Neural progenitor cell (in vitro differentiated cells): Measurements from ENCODE around the gene PDIA2. TPM values are rescaled to one million over a fixed set of nuclear protein-coding genes. Genes with fewer than 3 reads are reported as not detected.

ENCODE experiments used
- DNase-seq: peaks from one replicate; pipeline ENCODE4 v3.0.0-alpha.2; 2016; ENCODE audit warnings: low spot score
- H2AFZ ChIP-seq: fragments of 200-600 bp; sonication (generic); replicated peaks from 2 replicates; pipeline ENCODE4 v1.6.1; 2016; ENCODE audit warnings: antibody characterized with exemption
- H3F3A ChIP-seq: fragments of 200-600 bp; sonication (generic); 2 replicates; pipeline ENCODE4 v1.6.1; 2016; ENCODE audit warnings: antibody characterized with exemption, low read depth
- H3K27ac ChIP-seq: fragments of 200-600 bp; sonication (generic); 2 replicates; pipeline ENCODE4 v1.5.1; 2016; ENCODE audit warnings: mild to moderate bottlenecking
- H3K27me3 ChIP-seq: fragments of 200-600 bp; sonication (generic); 2 replicates; pipeline ENCODE4 v1.6.1; 2016; ENCODE audit warnings: mild to moderate bottlenecking, moderate library complexity
- H3K36me3 ChIP-seq: fragments of 200-600 bp; sonication (generic); 2 replicates; pipeline ENCODE4 v1.5.1; 2016
- H3K4me1 ChIP-seq: fragments of 200-600 bp; sonication (generic); 2 replicates; pipeline ENCODE4 v1.6.1; 2016; ENCODE audit warnings: mixed run types
- H3K4me2 ChIP-seq: fragments of 200-600 bp; sonication (generic); 2 replicates; pipeline ENCODE4 v1.6.1; 2016
- H3K4me3 ChIP-seq: fragments of 200-600 bp; sonication (generic); 2 replicates; pipeline ENCODE4 v1.5.1; 2016
- H3K79me2 ChIP-seq: fragments of 200-600 bp; sonication (generic); 2 replicates; pipeline ENCODE4 v1.6.1; 2016; ENCODE audit warnings: low read depth
- H3K9ac ChIP-seq: fragments of 200-600 bp; sonication (generic); 2 replicates; pipeline ENCODE4 v1.6.1; 2016
- H3K9me3 ChIP-seq: fragments of 200-600 bp; sonication (generic); 2 replicates; pipeline ENCODE4 v1.5.1; 2016; ENCODE audit warnings: low read depth
- H4K20me1 ChIP-seq: fragments of 200-600 bp; sonication (generic); 2 replicates; pipeline ENCODE4 v1.6.1; 2016; ENCODE audit warnings: low read depth
- H3K27ac Mint-ChIP-seq: 3 replicates; pipeline ENCODE4 v1.8.0; 2021; ENCODE audit warnings: mixed read lengths
- H3K27me3 Mint-ChIP-seq: 2 replicates; pipeline ENCODE4 v1.8.0; 2022; ENCODE audit warnings: low read depth, mild to moderate bottlenecking, inconsistent platforms, moderate library complexity, mixed read lengths; ENCODE audit not compliant: insufficient read depth
- H3K36me3 Mint-ChIP-seq: 3 replicates; pipeline ENCODE4 v1.8.0; 2021; ENCODE audit warnings: mixed read lengths
- H3K4me1 Mint-ChIP-seq: 3 replicates; pipeline ENCODE4 v1.8.0; 2021; ENCODE audit warnings: mixed read lengths
- H3K4me3 Mint-ChIP-seq: 3 replicates; pipeline ENCODE4 v1.8.0; 2021; ENCODE audit warnings: mild to moderate bottlenecking, moderate library complexity, mixed read lengths
- H3K9me3 Mint-ChIP-seq: 3 replicates; pipeline ENCODE4 v1.8.0; 2020; ENCODE audit warnings: mixed read lengths
- CTCF ChIP-seq: fragments of 200-600 bp; sonication (generic); IDR thresholded peaks from 2 replicates; pipeline ENCODE4 v1.5.1; 2017; ENCODE audit warnings: antibody characterized with exemption, mild to moderate bottlenecking
- EZH2 ChIP-seq: fragments of 200-600 bp; sonication (generic); IDR thresholded peaks from 2 replicates; pipeline ENCODE4 v1.6.1; 2017; ENCODE audit warnings: antibody characterized with exemption, mild to moderate bottlenecking, moderate library complexity
- EZH2phosphoT487 ChIP-seq: fragments of 200-600 bp; sonication (generic); IDR thresholded peaks from 2 replicates; pipeline ENCODE4 v1.6.1; 2017; ENCODE audit warnings: antibody characterized with exemption
- total RNA-seq: library from RNA; depleted of rRNA; stranded (reverse); fragments of >200 nt; gene quantifications from 2 replicates; pipeline ENCODE4 v1.2.3, GENCODE V29; 2015; ENCODE audit warnings: low replicate concordance

The PDIA2 gene
- total RNA-seq, 1 donor from 2014 or later: not detected

DNA sequence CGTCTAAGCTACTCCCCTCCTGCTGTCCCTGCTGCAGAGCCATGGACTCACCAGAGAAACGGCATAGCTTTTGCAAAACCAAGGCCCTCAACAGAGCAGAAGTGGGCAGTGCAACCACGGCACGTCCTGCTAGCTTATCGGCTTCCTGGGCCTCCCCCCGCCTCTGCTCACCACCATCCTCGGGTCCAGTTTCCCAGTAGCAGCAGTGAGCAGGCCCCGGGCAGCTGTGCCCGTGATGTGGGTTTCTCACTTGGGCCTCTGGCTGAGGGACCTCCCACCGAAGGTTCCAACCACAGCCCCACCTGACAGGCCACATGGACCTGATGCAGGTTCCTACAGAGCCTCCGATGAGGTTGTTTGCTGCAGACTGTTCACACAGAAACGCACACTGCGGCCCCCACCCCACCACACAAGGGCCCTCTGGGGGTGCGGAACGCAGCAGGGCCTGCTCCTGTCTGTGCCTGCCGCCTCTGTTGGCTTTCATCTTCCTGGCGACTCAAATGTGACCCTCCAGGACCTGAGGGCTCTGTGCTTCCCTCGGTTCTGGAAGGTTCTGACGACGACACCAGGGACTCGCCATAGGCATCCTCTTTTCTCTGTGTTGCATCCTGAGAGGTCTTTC lies 24.8 kb downstream of the PDIA2 start:
- no peak overlapping the region for H3K4me3 ChIP-seq
- H4K20me1 ChIP-seq: peaks cover 4% of the 10 kb centered on the region
- H2AFZ ChIP-seq: no peak overlapping the region
- no peaks in the 10 kb centered on the region for H3K27me3 Mint-ChIP-seq
- no peak overlapping the region for H3K27ac Mint-ChIP-seq
- H3K9ac ChIP-seq: no peak overlapping the region
- H3K9me3 Mint-ChIP-seq: no peaks in the 10 kb centered on the region
- H3K27me3 ChIP-seq: no peaks in the 10 kb centered on the region
- no peaks in the 10 kb centered on the region for H3F3A ChIP-seq
- H3K4me2 ChIP-seq: no peak overlapping the region
- no peak overlapping the region for H3K27ac ChIP-seq
- DNase-seq: no peak
- peaks cover 8% of the 10 kb centered on the region for H3K36me3 Mint-ChIP-seq
- no peaks in the 10 kb centered on the region for H3K79me2 ChIP-seq
- no peaks in the 10 kb centered on the region for H3K4me1 Mint-ChIP-seq
- no peak overlapping the region for H3K4me3 Mint-ChIP-seq
- no peaks in the 10 kb centered on the region for H3K9me3 ChIP-seq
- no peaks in the 10 kb centered on the region for H3K36me3 ChIP-seq
- TF ChIP-seq CTCF: no peak
- no peak for TF ChIP-seq EZH2
- TF ChIP-seq EZH2phosphoT487: no peak
- no peaks in the 10 kb centered on the region for H3K4me1 ChIP-seq

GRCh38 chr16:309476-309875 lies 26.5 kb downstream of the PDIA2 start:
- Histone ChIP-seq H3K9me3 (no peaks in the 10 kb centered on the region), H3K36me3 (no peaks in the 10 kb centered on the region), H3K9ac (no peak overlapping the region), H3K4me1 (no peaks in the 10 kb centered on the region), H4K20me1 (peaks cover 6% of the 10 kb centered on the region), H3F3A (no peaks in the 10 kb centered on the region), H3K27ac (no peak overlapping the region), H2AFZ (no peak overlapping the region), H3K79me2 (no peaks in the 10 kb centered on the region), H3K4me3 (no peak overlapping the region), H3K4me2 (no peak overlapping the region), H3K27me3 (no peaks in the 10 kb centered on the region)
- no peak overlapping the region for H3K27ac Mint-ChIP-seq
- H3K27me3 Mint-ChIP-seq: no peaks in the 10 kb centered on the region
- H3K4me3 Mint-ChIP-seq: no peak overlapping the region
- TF ChIP-seq EZH2phosphoT487 (no peak), EZH2 (no peak), CTCF (no peak)
- no peak for DNase-seq
- H3K9me3 Mint-ChIP-seq: no peaks in the 10 kb centered on the region
- no peaks in the 10 kb centered on the region for H3K4me1 Mint-ChIP-seq
- H3K36me3 Mint-ChIP-seq: peaks cover 9% of the 10 kb centered on the region

GRCh38 chr16:311725-312124 lies 28.8 kb downstream of the PDIA2 start:
- Histone ChIP-seq H3K4me3 (no peak overlapping the region), H3K27me3 (no peaks in the 10 kb centered on the region), H3K27ac (no peak overlapping the region), H3F3A (no peaks in the 10 kb centered on the region), H3K4me2 (no peak overlapping the region), H3K9me3 (no peaks in the 10 kb centered on the region), H3K4me1 (no peaks in the 10 kb centered on the region), H3K9ac (no peak overlapping the region), H3K36me3 (no peaks in the 10 kb centered on the region), H3K79me2 (peaks cover 18% of the 10 kb centered on the region), H2AFZ (no peak overlapping the region), H4K20me1 (peaks cover 21% of the 10 kb centered on the region)
- Mint-ChIP-seq H3K27me3 (no peaks in the 10 kb centered on the region), H3K36me3 (peaks cover 9% of the 10 kb centered on the region), H3K9me3 (no peaks in the 10 kb centered on the region), H3K4me1 (peaks cover 2% of the 10 kb centered on the region), H3K4me3 (no peak overlapping the region), H3K27ac (no peak overlapping the region)
- TF ChIP-seq EZH2: no peak
- no peak for TF ChIP-seq EZH2phosphoT487
- no peak for TF ChIP-seq CTCF
- no peak for DNase-seq
